HL-60 (cell line): Measurements from ENCODE around the gene AMH.
A peak's percentile ranks its signal among the peaks of the same experiment; 100 is the strongest.

Experiments used
- DNase-seq, 2 experiments: peaks; one replicate each; pipeline ENCODE4 v3.0.0-alpha.2; 2010 to 2020; ENCODE audit warnings: low read depth in 1 of 2, low spot score in 1 of 2
- H3K27ac ChIP-seq: fragments of 250-450 bp; sonication (Bioruptor Pico); replicated peaks from 2 replicates; pipeline ENCODE4 v1.5.1; 2020; ENCODE audit warnings: mild to moderate bottlenecking, moderate library complexity
- H3K27me3 ChIP-seq: fragments of 250-450 bp; sonication (Bioruptor Pico); 2 replicates; pipeline ENCODE4 v1.5.1; 2021; ENCODE audit warnings: mild to moderate bottlenecking, moderate library complexity; ENCODE audit not compliant: insufficient read depth, poor library complexity, severe bottlenecking
- H3K4me3 ChIP-seq: replicated peaks from 2 replicates; pipeline ENCODE4 v1.5.1; 2011; ENCODE audit warnings: mild to moderate bottlenecking, control low read depth, low read length; ENCODE audit not compliant: insufficient read depth
- CTCF ChIP-seq: IDR thresholded peaks from one replicate; pipeline ENCODE4 v1.5.1; 2011; ENCODE audit warnings: low read length, control low read depth, inconsistent platforms; ENCODE audit not compliant: insufficient read depth
- GABPA ChIP-seq: IDR thresholded peaks from 2 replicates; pipeline ENCODE4 v1.6.1; 2012; ENCODE audit warnings: low read depth
- POLR2AphosphoS5 ChIP-seq: IDR thresholded peaks from 2 replicates; pipeline ENCODE4 v1.6.1; 2012; ENCODE audit warnings: low read depth
- REST ChIP-seq: IDR thresholded peaks from 2 replicates; pipeline ENCODE4 v1.6.1; 2012; ENCODE audit warnings: low read depth; ENCODE audit not compliant: insufficient replicate concordance
- SPI1 ChIP-seq: IDR thresholded peaks from 2 replicates; pipeline ENCODE4 v1.6.1; 2012; ENCODE audit warnings: low read depth, mild to moderate bottlenecking, borderline replicate concordance

The AMH gene

GRCh38 chr19:2286402-2287140, 37.4 kb downstream of the AMH start:
- H3K27me3 ChIP-seq, result no peaks in the 10 kb centered on the region
- no peak for DNase-seq
- no peak overlapping the region for H3K4me3 ChIP-seq
- H3K27ac ChIP-seq, result no peak overlapping the region
- TF ChIP-seq REST (no peak), CTCF (no peak), POLR2AphosphoS5 (no peak), SPI1 (no peak), GABPA (no peak)

GRCh38 chr19:2287585-2288337, 38.6 kb downstream of the AMH start:
- H3K4me3 ChIP-seq, result no peak overlapping the region
- no peak for TF ChIP-seq CTCF
- no peak for TF ChIP-seq POLR2AphosphoS5
- no peak for TF ChIP-seq REST
- TF ChIP-seq SPI1, result no peak
- TF ChIP-seq GABPA, result no peak
- DNase-seq, result no peak
- peak overlapping the region; percentile 100 for H3K27ac ChIP-seq
- no peaks in the 10 kb centered on the region for H3K27me3 ChIP-seq

- Histone ChIP-seq H3K27me3 (no peaks in the 10 kb centered on the region), H3K27ac (peak overlapping the region; percentile 100), H3K4me3 (no peak overlapping the region)
- DNase-seq, result no peak
- TF ChIP-seq CTCF (no peak), POLR2AphosphoS5 (no peak), SPI1 (no peak), GABPA (no peak), REST (no peak)
Observed at GRCh38 chr19:2288338-2288817, 39.3 kb downstream of the AMH start.
